Ishikawa (cell line): ENCODE data around the gene PTPN14.
A peak's percentile ranks its signal among the peaks of the same experiment; 100 is the strongest.

ENCODE experiments used
- CEBPB ChIP-seq: IDR thresholded peaks from 2 replicates; pipeline ENCODE4 v1.6.1; 2012
- CREB1 ChIP-seq: IDR thresholded peaks from 2 replicates; pipeline ENCODE4 v1.6.1; 2012; ENCODE audit warnings: low read depth
- EGR1 ChIP-seq: IDR thresholded peaks from 2 replicates; pipeline ENCODE4 v1.6.1; 2012
- EP300 ChIP-seq: IDR thresholded peaks from 2 replicates; pipeline ENCODE4 v1.6.1; 2012; ENCODE audit warnings: borderline replicate concordance
- FOXM1 ChIP-seq: IDR thresholded peaks from 2 replicates; pipeline ENCODE4 v1.6.1; 2012; ENCODE audit warnings: low read depth, borderline replicate concordance
- NFIC ChIP-seq: IDR thresholded peaks from 2 replicates; pipeline ENCODE4 v1.6.1; 2012
- RAD21 ChIP-seq: IDR thresholded peaks from 2 replicates; pipeline ENCODE4 v1.6.1; 2012; ENCODE audit warnings: low read depth
- TAF1 ChIP-seq: IDR thresholded peaks from 2 replicates; pipeline ENCODE4 v1.6.1; 2012; ENCODE audit warnings: low read depth, mild to moderate bottlenecking
- TCF12 ChIP-seq: IDR thresholded peaks from 2 replicates; pipeline ENCODE4 v1.6.1; 2012; ENCODE audit warnings: low read depth
- TEAD4 ChIP-seq: IDR thresholded peaks from 2 replicates; pipeline ENCODE4 v1.6.1; 2012
- YY1 ChIP-seq: IDR thresholded peaks from 2 replicates; pipeline ENCODE4 v1.6.1; 2012; ENCODE audit warnings: low read depth
- ZBTB7A ChIP-seq: IDR thresholded peaks from 2 replicates; pipeline ENCODE4 v1.6.1; 2012; ENCODE audit warnings: low read depth
- TF ChIP-seq, protein P1 (sequence below): IDR thresholded peaks from 2 replicates; pipeline ENCODE4 v1.6.1; 2012
- TF ChIP-seq, protein P2 (sequence below): IDR thresholded peaks from 2 replicates; pipeline ENCODE4 v1.6.1; 2012; ENCODE audit warnings: low read depth, mild to moderate bottlenecking
- TF ChIP-seq, protein P3 (sequence below): IDR thresholded peaks from 2 replicates; pipeline ENCODE4 v1.6.1; 2012

PTPN14 gene

DNA sequence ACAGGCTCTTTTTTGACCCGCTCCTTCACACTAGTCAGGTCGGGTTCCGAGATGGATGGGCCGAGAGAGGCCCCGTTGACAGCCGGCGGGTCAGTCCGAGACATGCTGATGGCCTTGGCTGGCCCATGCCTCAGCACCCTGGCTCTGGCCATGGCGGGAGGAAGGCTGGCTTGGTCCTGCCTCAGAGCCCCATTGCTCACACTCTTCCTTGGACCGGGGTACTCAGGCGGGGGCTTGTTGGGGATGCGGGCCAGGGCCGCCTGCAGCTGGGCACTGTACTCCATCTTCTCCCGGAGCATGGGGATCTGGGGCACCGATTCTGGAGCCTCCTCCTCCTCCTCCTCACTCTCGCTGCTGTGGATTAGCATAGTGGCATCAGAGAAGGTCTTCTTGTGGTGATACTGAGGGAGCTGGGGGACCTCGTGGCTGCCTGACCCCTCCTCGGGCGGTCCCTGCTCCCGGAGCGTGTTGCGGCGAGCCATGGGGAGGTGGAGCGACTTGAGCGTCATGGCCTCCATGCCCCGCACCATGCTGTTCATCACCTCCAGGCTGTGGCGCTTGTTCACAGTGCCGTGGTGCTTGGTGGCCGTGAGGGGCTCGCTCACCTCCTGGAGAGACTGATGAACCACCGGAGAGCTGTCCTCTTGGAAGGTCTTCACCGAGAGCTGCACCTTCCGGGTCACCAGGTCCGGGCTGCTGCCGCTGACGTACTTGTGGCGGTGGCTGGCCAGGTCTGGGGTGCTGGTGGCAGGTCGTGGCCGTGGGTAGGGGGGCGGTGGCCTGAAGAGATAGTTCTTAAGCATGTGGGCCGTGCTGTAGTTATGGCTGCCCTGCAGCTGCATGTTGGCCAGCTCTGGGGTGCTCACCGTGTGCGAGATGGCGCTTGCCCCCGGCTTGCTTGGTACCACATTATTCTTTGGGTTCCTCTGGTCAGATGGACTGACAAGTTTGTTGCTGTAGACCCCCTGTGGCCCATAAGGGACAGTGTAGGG, 167.7 kb downstream of the PTPN14 start:
- TF ChIP-seq TCF12 (no peak), ZBTB7A (no peak), CREB1 (no peak), FOXM1 (no peak), NFIC (no peak), CEBPB (no peak), EP300 (no peak), YY1 (no peak), TEAD4 (no peak), RAD21 (no peak), TAF1 (no peak), EGR1 (no peak)
- TF ChIP-seq, protein P1, sequence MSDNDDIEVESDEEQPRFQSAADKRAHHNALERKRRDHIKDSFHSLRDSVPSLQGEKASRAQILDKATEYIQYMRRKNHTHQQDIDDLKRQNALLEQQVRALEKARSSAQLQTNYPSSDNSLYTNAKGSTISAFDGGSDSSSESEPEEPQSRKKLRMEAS = no peak
- TF ChIP-seq, protein P2, sequence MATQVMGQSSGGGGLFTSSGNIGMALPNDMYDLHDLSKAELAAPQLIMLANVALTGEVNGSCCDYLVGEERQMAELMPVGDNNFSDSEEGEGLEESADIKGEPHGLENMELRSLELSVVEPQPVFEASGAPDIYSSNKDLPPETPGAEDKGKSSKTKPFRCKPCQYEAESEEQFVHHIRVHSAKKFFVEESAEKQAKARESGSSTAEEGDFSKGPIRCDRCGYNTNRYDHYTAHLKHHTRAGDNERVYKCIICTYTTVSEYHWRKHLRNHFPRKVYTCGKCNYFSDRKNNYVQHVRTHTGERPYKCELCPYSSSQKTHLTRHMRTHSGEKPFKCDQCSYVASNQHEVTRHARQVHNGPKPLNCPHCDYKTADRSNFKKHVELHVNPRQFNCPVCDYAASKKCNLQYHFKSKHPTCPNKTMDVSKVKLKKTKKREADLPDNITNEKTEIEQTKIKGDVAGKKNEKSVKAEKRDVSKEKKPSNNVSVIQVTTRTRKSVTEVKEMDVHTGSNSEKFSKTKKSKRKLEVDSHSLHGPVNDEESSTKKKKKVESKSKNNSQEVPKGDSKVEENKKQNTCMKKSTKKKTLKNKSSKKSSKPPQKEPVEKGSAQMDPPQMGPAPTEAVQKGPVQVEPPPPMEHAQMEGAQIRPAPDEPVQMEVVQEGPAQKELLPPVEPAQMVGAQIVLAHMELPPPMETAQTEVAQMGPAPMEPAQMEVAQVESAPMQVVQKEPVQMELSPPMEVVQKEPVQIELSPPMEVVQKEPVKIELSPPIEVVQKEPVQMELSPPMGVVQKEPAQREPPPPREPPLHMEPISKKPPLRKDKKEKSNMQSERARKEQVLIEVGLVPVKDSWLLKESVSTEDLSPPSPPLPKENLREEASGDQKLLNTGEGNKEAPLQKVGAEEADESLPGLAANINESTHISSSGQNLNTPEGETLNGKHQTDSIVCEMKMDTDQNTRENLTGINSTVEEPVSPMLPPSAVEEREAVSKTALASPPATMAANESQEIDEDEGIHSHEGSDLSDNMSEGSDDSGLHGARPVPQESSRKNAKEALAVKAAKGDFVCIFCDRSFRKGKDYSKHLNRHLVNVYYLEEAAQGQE = no peak
- TF ChIP-seq, protein P3, sequence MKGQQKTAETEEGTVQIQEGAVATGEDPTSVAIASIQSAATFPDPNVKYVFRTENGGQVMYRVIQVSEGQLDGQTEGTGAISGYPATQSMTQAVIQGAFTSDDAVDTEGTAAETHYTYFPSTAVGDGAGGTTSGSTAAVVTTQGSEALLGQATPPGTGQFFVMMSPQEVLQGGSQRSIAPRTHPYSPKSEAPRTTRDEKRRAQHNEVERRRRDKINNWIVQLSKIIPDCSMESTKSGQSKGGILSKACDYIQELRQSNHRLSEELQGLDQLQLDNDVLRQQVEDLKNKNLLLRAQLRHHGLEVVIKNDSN = no peak

DNA sequence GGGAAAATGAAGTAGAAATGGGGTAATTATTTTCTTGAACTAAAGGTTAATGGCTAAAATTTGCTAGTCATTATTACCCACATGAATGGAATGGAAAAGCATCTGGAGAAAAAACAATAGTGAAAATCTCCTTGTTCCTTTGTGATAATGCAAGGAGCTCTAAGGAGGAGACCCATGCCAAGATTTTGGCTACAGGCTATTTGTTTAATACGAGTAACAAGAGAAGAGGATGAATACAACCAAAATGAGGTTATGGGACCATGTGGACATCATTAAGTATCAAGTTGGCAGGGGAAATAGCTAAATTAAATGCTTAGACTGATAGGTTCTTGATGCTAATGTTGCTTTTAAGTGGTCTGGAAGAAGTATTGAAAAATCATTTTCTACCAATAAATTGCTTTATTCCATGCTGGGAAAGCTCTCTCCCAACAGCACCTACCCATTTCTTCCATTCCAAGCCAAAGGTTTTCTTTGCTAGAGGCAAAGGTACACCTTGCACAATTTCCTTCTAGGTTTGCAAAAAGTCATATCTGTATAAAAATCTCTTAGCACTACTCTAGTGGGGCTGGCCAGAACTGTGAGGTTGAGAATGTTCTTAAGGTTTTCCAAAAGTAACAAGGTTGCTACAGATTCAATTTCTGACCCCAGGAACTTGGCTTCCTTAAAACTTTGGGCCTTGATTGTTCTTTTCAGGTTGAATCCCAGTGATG, 170.3 kb downstream of the PTPN14 start:
- TF ChIP-seq, protein P1 = no peak
- TF ChIP-seq NFIC (no peak), ZBTB7A (no peak), CEBPB (no peak), EGR1 (no peak), RAD21 (no peak), TEAD4 (no peak), EP300 (no peak), FOXM1 (no peak), CREB1 (no peak), TCF12 (no peak), YY1 (no peak), TAF1 (no peak)
- TF ChIP-seq, protein P2 = no peak
- TF ChIP-seq, protein P3 = no peak

DNA sequence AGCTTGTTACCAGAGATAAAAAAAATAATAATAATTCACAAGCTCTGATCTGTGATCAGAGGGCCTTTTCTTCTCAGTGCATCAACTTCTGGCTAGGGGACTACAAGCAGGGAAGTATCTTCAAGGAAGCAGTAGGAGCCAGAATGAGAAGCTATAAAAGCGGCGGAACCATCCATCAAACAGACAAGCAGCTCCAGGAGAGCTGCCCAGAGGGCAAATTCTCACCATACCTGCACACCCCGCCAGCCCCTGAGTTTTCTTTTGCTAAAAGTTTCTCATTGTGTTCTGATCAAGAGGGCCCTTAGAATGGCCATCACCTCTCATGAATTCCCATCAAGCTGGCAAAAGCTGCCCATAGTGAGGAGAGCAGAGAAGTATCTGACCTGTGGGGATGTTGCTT, 171.0 kb downstream of the PTPN14 start:
- TF ChIP-seq TCF12 (peak; percentile 58; the same call in 1 of the 2 replicates), NFIC (peak; percentile 41), TEAD4 (peak; percentile 83), TAF1 (no peak), ZBTB7A (no peak), RAD21 (no peak), EP300 (peak; percentile 67; the same call in 1 of the 2 replicates), EGR1 (no peak)
- TF ChIP-seq, protein P2 = no peak
